H1 (cell line): ENCODE measurements around the gene MAP1A.

ENCODE experiments used
- GTF2F1 ChIP-seq: IDR thresholded peaks from 2 replicates; pipeline ENCODE4 v1.6.1; 2012; ENCODE audit warnings: low read depth, low read length, improper control_type of control experiment, borderline replicate concordance
- POLR2AphosphoS5 ChIP-seq: IDR thresholded peaks from 2 replicates; pipeline ENCODE4 v1.6.1; 2011; ENCODE audit warnings: low read depth, low read length
- SRF ChIP-seq: IDR thresholded peaks from 2 replicates; pipeline ENCODE4 v1.6.1; 2011; ENCODE audit warnings: mild to moderate bottlenecking, low read depth, low read length, moderate library complexity
- YY1 ChIP-seq: IDR thresholded peaks from 2 replicates; pipeline ENCODE4 v1.6.1; 2011; ENCODE audit warnings: low read depth, mild to moderate bottlenecking, low read length

DNA sequence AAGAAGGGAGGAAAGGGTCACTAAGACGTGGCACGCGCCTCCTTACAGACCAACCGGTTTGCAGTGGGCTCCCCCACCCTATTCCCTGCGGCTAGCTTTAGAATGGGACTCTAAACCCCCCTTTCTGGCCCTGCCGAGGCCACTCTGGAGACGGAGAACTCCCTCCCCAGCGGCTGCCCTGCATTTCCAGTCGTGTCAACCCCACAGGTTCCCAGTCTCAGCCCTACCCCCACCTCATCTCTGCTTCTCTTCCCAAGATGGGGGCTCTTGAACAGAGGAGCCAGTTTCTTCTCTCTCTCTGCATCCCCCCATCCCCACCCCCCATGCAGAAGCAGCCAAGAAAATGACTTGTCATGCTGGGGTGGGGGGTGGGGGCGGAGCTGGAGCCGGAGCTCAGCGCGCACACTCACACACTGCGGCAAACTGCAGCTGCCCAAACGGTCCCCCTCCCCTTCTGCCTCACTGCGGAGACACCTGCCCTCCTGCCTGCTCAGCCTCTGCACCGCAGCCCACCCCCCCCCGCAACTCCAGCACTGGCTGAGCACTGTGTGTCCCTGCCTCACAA is 871 bp downstream of the MAP1A start:
- no peak for TF ChIP-seq YY1
- no peak for TF ChIP-seq SRF
- no peak for TF ChIP-seq GTF2F1
- peak; percentile 43 for TF ChIP-seq POLR2AphosphoS5
